Measurements from ENCODE around the gene CLCNKB. TPM values are rescaled to one million over a fixed set of nuclear protein-coding genes. Genes with fewer than 3 reads are reported as not detected.
"Not testable (repeated sequence)": the region's sequence is repeated elsewhere in the genome, so short reads cannot be mapped to it uniquely, and the experiment has no call there.

Gene CLCNKB
- total RNA-seq, 1 experiment from 2014 or later = not detected

DNA sequence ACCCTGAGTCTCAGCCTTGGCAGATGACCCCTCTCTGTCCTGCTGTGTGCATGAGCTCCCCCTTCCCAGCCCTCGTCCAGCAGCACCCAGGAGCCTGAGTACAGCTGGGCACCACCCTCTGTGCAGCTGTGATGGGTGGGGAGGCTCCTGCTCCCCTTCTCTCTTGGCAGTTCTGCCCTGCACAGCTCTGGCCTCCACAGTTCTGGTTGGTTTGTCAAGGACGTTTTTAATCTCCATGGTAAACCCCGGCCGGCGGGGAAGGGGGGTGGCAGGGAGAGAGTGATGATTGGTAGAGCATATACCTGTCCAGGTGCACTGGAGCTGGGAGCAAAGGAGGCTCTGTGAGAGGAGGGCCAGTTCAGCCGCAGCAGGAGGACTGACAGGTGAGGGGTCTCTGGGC, 21.9 kb upstream of the CLCNKB start, which contains the start of gene CLCNKA:
Gene CLCNKA, plus strand, starts transcription at position 356 of the 400 bp plus-strand sequence. CDS start 584 bp downstream, outside the sequence.
- Histone ChIP-seq H3F3A (ENCODE audit: low read length, unreplicated experiment) (no peaks in the 10 kb centered on the region), H4K20me1 (ENCODE audit: low read length) (no peaks in the 10 kb centered on the region), H2AFZ (ENCODE audit: low read length) (no peak within 1 kb of the TSS), H3K9me3 (ENCODE audit: low read length) (no peaks in the 10 kb centered on the region), H3K4me1 (ENCODE audit: insufficient read depth, low read length) (no peaks in the 10 kb centered on the region), H3K9me2 (replicated peaks; ENCODE audit: low read length) (no peaks in the 10 kb centered on the region), H3K4me3 (ENCODE audit: low read length) (no peak within 1 kb of the TSS), H3K4me2 (ENCODE audit: low read length) (no peak within 1 kb of the TSS), H3K79me2 (ENCODE audit: low read length) (no peaks in the 10 kb centered on the region), H3K9ac (ENCODE audit: low read length) (no peak within 1 kb of the TSS), H3K36me3 (ENCODE audit: low read depth, low read length) (no peaks in the 10 kb centered on the region), H3K27me3 (ENCODE audit: low read length) (no peaks in the 10 kb centered on the region), H3K27ac (ENCODE audit: low read length) (no peak within 1 kb of the TSS)
- intact Hi-C loops (cut with micrococcal nuclease) = no loop called here
- CTCF ChIA-PET = no interaction called here
- DNase-seq = no peak
- POLR2A ChIA-PET (ENCODE audit: unreplicated experiment) = no interaction called here
- TF ChIP-seq EZH2 (IDR thresholded peaks at IDR 0.05; ENCODE audit: low read length, unreplicated experiment) = no peak
- TF ChIP-seq EZH2phosphoT487 (IDR thresholded peaks at IDR 0.05; ENCODE audit: borderline replicate concordance, low read length) = no peak
- TF ChIP-seq, protein P1, sequence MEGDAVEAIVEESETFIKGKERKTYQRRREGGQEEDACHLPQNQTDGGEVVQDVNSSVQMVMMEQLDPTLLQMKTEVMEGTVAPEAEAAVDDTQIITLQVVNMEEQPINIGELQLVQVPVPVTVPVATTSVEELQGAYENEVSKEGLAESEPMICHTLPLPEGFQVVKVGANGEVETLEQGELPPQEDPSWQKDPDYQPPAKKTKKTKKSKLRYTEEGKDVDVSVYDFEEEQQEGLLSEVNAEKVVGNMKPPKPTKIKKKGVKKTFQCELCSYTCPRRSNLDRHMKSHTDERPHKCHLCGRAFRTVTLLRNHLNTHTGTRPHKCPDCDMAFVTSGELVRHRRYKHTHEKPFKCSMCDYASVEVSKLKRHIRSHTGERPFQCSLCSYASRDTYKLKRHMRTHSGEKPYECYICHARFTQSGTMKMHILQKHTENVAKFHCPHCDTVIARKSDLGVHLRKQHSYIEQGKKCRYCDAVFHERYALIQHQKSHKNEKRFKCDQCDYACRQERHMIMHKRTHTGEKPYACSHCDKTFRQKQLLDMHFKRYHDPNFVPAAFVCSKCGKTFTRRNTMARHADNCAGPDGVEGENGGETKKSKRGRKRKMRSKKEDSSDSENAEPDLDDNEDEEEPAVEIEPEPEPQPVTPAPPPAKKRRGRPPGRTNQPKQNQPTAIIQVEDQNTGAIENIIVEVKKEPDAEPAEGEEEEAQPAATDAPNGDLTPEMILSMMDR (conservative IDR thresholded peaks at IDR 0.05; ENCODE audit: low read depth, low read length) = no peak
- no peak for ATAC-seq
- BruUV-seq (replicated peaks) = no TSS peak

DNA sequence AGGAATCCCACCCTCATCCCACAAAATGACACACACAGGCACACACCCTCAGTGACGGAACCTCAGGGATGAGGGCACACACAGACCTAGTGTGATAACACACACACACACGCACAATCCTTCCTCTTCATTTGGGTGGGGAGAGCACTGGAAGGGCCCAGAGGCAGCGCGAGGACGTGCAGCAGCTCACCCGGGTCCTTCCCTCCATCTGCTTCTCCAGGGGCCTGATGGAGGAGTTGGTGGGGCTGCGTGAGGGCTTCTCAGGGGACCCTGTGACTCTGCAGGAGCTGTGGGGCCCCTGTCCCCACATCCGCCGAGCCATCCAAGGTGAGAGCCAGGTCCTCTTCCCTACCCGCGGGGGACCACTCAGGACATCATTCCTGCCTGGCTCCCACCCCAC, 21.2 kb upstream of the CLCNKB start:
- no peak for DNase-seq
- Histone ChIP-seq H3K36me3 (ENCODE audit: low read depth, low read length) (no peaks in the 10 kb centered on the region), H3K9ac (ENCODE audit: low read length) (no peak overlapping the region), H3K4me1 (ENCODE audit: insufficient read depth, low read length) (no peaks in the 10 kb centered on the region), H3K27me3 (ENCODE audit: low read length) (no peaks in the 10 kb centered on the region), H3K4me2 (ENCODE audit: low read length) (no peak overlapping the region), H3K27ac (ENCODE audit: low read length) (no peak overlapping the region), H3K79me2 (ENCODE audit: low read length) (no peaks in the 10 kb centered on the region), H2AFZ (ENCODE audit: low read length) (no peak overlapping the region), H3F3A (ENCODE audit: low read length, unreplicated experiment) (no peaks in the 10 kb centered on the region), H3K9me2 (replicated peaks; ENCODE audit: low read length) (no peaks in the 10 kb centered on the region), H3K4me3 (ENCODE audit: low read length) (no peak overlapping the region), H3K9me3 (ENCODE audit: low read length) (no peaks in the 10 kb centered on the region), H4K20me1 (ENCODE audit: low read length) (no peaks in the 10 kb centered on the region)
- ChIA-PET POLR2A (ENCODE audit: unreplicated experiment) (no interaction called here), CTCF (no interaction called here)
- intact Hi-C loops (cut with micrococcal nuclease) = no loop called here
- TF ChIP-seq EZH2 (IDR thresholded peaks at IDR 0.05; ENCODE audit: low read length, unreplicated experiment) = no peak
- no peak for TF ChIP-seq EZH2phosphoT487 (IDR thresholded peaks at IDR 0.05; ENCODE audit: borderline replicate concordance, low read length)
- TF ChIP-seq, protein P1 (conservative IDR thresholded peaks at IDR 0.05; ENCODE audit: low read depth, low read length) = no peak
- no peak for ATAC-seq
- BruUV-seq (replicated peaks) = no TSS peak

DNA sequence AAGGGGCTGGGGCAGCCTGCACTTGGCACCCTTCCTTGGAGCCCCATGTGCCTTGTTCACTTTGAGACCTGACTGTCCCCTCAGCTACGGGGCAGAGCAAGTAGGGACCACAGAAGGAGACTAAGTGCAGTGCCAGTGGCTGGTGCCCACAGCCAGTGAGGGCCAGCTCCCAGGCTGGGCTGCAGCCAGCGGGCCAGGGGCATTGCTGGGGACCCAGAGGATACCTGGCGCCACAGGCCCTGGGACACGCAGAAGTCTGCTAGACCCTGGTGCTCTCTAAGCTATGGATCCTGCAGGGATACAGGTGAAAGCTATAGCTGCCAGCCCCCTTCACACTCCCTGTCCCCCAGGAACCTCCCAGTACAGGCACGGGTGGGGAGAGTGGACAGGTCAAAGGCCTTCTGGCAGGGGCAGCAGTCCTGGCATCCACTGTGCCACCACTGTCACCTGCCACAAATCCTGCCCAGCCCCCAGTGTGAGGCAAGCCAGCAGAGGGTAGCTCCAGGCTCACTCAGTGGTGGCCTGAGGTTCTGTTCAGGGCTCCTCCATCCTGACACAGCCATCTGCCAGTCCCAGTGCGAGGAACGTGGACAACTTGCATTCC, 20.4 kb upstream of the CLCNKB start:
- CTCF ChIA-PET = no interaction called here
- BruUV-seq (replicated peaks) = no TSS peak
- DNase-seq (no peak), ATAC-seq (no peak)
- TF ChIP-seq EZH2phosphoT487 (IDR thresholded peaks at IDR 0.05; ENCODE audit: borderline replicate concordance, low read length) = no peak
- H3K9me2 ChIP-seq (replicated peaks; ENCODE audit: low read length) = no peaks in the 10 kb centered on the region
- no peaks in the 10 kb centered on the region for H4K20me1 ChIP-seq (ENCODE audit: low read length)
- H3K4me3 ChIP-seq (ENCODE audit: low read length) = no peak overlapping the region
- H3K27me3 ChIP-seq (ENCODE audit: low read length) = no peaks in the 10 kb centered on the region
- H3K9me3 ChIP-seq (ENCODE audit: low read length) = no peaks in the 10 kb centered on the region
- no peaks in the 10 kb centered on the region for H3K79me2 ChIP-seq (ENCODE audit: low read length)
- no peak overlapping the region for H3K4me2 ChIP-seq (ENCODE audit: low read length)
- H3K4me1 ChIP-seq (ENCODE audit: insufficient read depth, low read length) = no peaks in the 10 kb centered on the region
- H2AFZ ChIP-seq (ENCODE audit: low read length) = no peak overlapping the region
- POLR2A ChIA-PET (ENCODE audit: unreplicated experiment) = no interaction called here
- no peaks in the 10 kb centered on the region for H3K36me3 ChIP-seq (ENCODE audit: low read depth, low read length)
- no peak overlapping the region for H3K9ac ChIP-seq (ENCODE audit: low read length)
- intact Hi-C loops (cut with micrococcal nuclease) = no loop called here
- no peaks in the 10 kb centered on the region for H3F3A ChIP-seq (ENCODE audit: low read length, unreplicated experiment)
- H3K27ac ChIP-seq (ENCODE audit: low read length) = no peak overlapping the region

DNA sequence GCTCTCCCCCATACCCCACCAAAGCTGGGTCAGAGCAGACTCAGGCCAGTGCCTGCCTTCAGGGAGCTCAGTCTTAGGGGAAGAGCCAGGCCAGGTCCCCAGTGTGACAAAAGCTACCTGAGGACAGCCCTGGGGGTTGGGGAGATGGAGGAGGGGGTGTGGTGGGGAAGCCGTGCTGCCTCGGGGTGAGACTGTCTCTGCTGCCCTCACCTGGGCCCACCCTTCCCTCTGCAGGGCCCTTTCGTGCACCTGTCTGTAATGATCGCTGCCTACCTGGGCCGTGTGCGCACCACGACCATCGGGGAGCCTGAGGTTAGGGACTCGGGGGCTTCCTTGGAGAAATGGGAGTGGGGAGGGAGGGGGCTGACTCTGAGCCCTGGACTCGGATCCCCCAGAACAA, 17.3 kb upstream of the CLCNKB start:
- H3K4me3 ChIP-seq (ENCODE audit: low read length); H3K9me2 ChIP-seq (replicated peaks; ENCODE audit: low read length); H4K20me1 ChIP-seq (ENCODE audit: low read length); H3K27ac ChIP-seq (ENCODE audit: low read length); BruUV-seq (replicated peaks); H3F3A ChIP-seq (ENCODE audit: low read length, unreplicated experiment); H3K4me2 ChIP-seq (ENCODE audit: low read length); DNase-seq; H2AFZ ChIP-seq (ENCODE audit: low read length); H3K9ac ChIP-seq (ENCODE audit: low read length); H3K4me1 ChIP-seq (ENCODE audit: insufficient read depth, low read length); POLR2A ChIA-PET (ENCODE audit: unreplicated experiment); H3K9me3 ChIP-seq (ENCODE audit: low read length); intact Hi-C loops (cut with micrococcal nuclease); CTCF ChIA-PET; H3K27me3 ChIP-seq (ENCODE audit: low read length); H3K79me2 ChIP-seq (ENCODE audit: low read length); ATAC-seq; H3K36me3 ChIP-seq (ENCODE audit: low read depth, low read length): not testable (repeated sequence)
